ENCODE data around the gene DIP2B.

Gene DIP2B

GRCh38 chr12:50655374-50655921 is 150.7 kb downstream of the DIP2B start:
- Histone ChIP-seq H3K27me3 (ENCODE audit: control insufficient read depth, insufficient read depth, low read length) (no peaks in the 10 kb centered on the region), H3K36me3 (ENCODE audit: control insufficient read depth, insufficient read depth, low read length) (no peaks in the 10 kb centered on the region), H3K4me1 (ENCODE audit: control insufficient read depth, insufficient read depth, low read length) (peaks cover 4% of the 10 kb centered on the region), H3K9ac (ENCODE audit: low read depth, low read length) (no peak overlapping the region), H3K4me3 (ENCODE audit: low read depth, low read length) (no peak overlapping the region), H3K9me3 (ENCODE audit: control insufficient read depth, insufficient read depth, low read length) (no peaks in the 10 kb centered on the region)

- no peaks in the 10 kb centered on the region for H3K36me3 ChIP-seq (ENCODE audit: control insufficient read depth, insufficient read depth, low read length)
- no peaks in the 10 kb centered on the region for H3K9me3 ChIP-seq (ENCODE audit: control insufficient read depth, insufficient read depth, low read length)
- no peaks in the 10 kb centered on the region for H3K27me3 ChIP-seq (ENCODE audit: control insufficient read depth, insufficient read depth, low read length)
- H3K4me1 ChIP-seq (ENCODE audit: control insufficient read depth, insufficient read depth, low read length): peaks cover 4% of the 10 kb centered on the region
- H3K4me3 ChIP-seq (ENCODE audit: low read depth, low read length): no peak overlapping the region
- no peak overlapping the region for H3K9ac ChIP-seq (ENCODE audit: low read depth, low read length)
Observed at GRCh38 chr12:50659260-50659659, 154.5 kb downstream of the DIP2B start.

- H3K4me3 ChIP-seq (ENCODE audit: low read depth, low read length): no peak overlapping the region
- no peaks in the 10 kb centered on the region for H3K36me3 ChIP-seq (ENCODE audit: control insufficient read depth, insufficient read depth, low read length)
- no peaks in the 10 kb centered on the region for H3K9me3 ChIP-seq (ENCODE audit: control insufficient read depth, insufficient read depth, low read length)
- H3K27me3 ChIP-seq (ENCODE audit: control insufficient read depth, insufficient read depth, low read length): no peaks in the 10 kb centered on the region
- peaks cover 4% of the 10 kb centered on the region for H3K4me1 ChIP-seq (ENCODE audit: control insufficient read depth, insufficient read depth, low read length)
- no peak overlapping the region for H3K9ac ChIP-seq (ENCODE audit: low read depth, low read length)
Observed at GRCh38 chr12:50659690-50660424, 155.1 kb downstream of the DIP2B start.

DNA sequence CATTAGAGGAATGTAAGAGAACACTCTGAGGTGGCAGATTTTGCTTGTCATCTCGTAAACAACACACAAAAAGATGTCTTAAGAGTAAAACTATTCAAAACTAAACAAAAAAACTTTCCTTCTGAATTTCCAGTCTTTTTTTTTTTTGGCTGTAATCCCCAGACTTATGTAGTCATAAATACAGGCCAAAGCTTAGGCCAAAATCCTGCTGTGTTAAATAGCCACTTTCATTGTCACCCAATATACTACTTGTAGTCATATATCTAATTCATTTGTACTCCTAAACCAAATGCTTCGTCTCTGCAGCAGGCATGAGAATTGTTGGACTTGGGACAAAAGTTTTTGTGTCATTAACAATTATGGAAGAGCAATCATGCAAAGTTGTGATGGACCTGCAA is 155.6 kb downstream of the DIP2B start:
- no peaks in the 10 kb centered on the region for H3K27me3 ChIP-seq (ENCODE audit: control insufficient read depth, insufficient read depth, low read length)
- no peak overlapping the region for H3K9ac ChIP-seq (ENCODE audit: low read depth, low read length)
- H3K4me3 ChIP-seq (ENCODE audit: low read depth, low read length): no peak overlapping the region
- no peaks in the 10 kb centered on the region for H3K9me3 ChIP-seq (ENCODE audit: control insufficient read depth, insufficient read depth, low read length)
- H3K4me1 ChIP-seq (ENCODE audit: control insufficient read depth, insufficient read depth, low read length): peaks cover 4% of the 10 kb centered on the region
- H3K36me3 ChIP-seq (ENCODE audit: control insufficient read depth, insufficient read depth, low read length): no peaks in the 10 kb centered on the region

GRCh38 chr12:50661300-50662115 is 156.7 kb downstream of the DIP2B start:
- Histone ChIP-seq H3K36me3 (ENCODE audit: control insufficient read depth, insufficient read depth, low read length) (no peaks in the 10 kb centered on the region), H3K9ac (ENCODE audit: low read depth, low read length) (no peak overlapping the region), H3K9me3 (ENCODE audit: control insufficient read depth, insufficient read depth, low read length) (no peaks in the 10 kb centered on the region), H3K27me3 (ENCODE audit: control insufficient read depth, insufficient read depth, low read length) (no peaks in the 10 kb centered on the region), H3K4me3 (ENCODE audit: low read depth, low read length) (no peak overlapping the region), H3K4me1 (ENCODE audit: control insufficient read depth, insufficient read depth, low read length) (peaks cover 4% of the 10 kb centered on the region)

- Histone ChIP-seq H3K36me3 (ENCODE audit: control insufficient read depth, insufficient read depth, low read length) (no peaks in the 10 kb centered on the region), H3K27me3 (ENCODE audit: control insufficient read depth, insufficient read depth, low read length) (no peaks in the 10 kb centered on the region), H3K4me1 (ENCODE audit: control insufficient read depth, insufficient read depth, low read length) (peaks cover 4% of the 10 kb centered on the region), H3K9ac (ENCODE audit: low read depth, low read length) (no peak overlapping the region), H3K9me3 (ENCODE audit: control insufficient read depth, insufficient read depth, low read length) (no peaks in the 10 kb centered on the region), H3K4me3 (ENCODE audit: low read depth, low read length) (no peak overlapping the region)
Observed at GRCh38 chr12:50662116-50662510, 157.3 kb downstream of the DIP2B start.

GRCh38 chr12:50665170-50665569 is 160.4 kb downstream of the DIP2B start:
- Histone ChIP-seq H3K9ac (ENCODE audit: low read depth, low read length) (no peak overlapping the region), H3K9me3 (ENCODE audit: control insufficient read depth, insufficient read depth, low read length) (no peaks in the 10 kb centered on the region), H3K36me3 (ENCODE audit: control insufficient read depth, insufficient read depth, low read length) (no peaks in the 10 kb centered on the region), H3K4me1 (ENCODE audit: control insufficient read depth, insufficient read depth, low read length) (no peaks in the 10 kb centered on the region), H3K27me3 (ENCODE audit: control insufficient read depth, insufficient read depth, low read length) (no peaks in the 10 kb centered on the region), H3K4me3 (ENCODE audit: low read depth, low read length) (no peak overlapping the region)

GRCh38 chr12:50665609-50666008 is 160.8 kb downstream of the DIP2B start:
- Histone ChIP-seq H3K9me3 (ENCODE audit: control insufficient read depth, insufficient read depth, low read length) (no peaks in the 10 kb centered on the region), H3K27me3 (ENCODE audit: control insufficient read depth, insufficient read depth, low read length) (no peaks in the 10 kb centered on the region), H3K9ac (ENCODE audit: low read depth, low read length) (no peak overlapping the region), H3K4me1 (ENCODE audit: control insufficient read depth, insufficient read depth, low read length) (no peaks in the 10 kb centered on the region), H3K4me3 (ENCODE audit: low read depth, low read length) (no peak overlapping the region), H3K36me3 (ENCODE audit: control insufficient read depth, insufficient read depth, low read length) (no peaks in the 10 kb centered on the region)

DNA sequence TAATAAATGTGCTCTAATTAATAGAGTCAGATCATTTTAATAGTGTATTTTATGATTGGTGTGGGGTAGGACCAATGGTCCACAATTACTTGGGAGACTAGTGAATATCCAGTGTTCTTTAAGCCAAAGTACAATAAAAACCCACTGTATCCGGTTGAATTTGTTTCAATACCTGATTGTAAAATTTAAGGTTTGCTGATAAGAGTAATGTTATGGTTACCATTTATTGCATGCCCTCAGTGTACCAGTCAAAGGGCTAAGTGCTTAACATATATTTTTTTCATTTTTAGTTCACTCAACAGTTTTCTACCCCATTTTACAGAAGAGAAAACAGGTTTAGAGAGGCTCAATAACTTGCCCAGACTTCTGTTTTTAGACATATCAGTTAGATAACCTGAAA is 161.2 kb downstream of the DIP2B start:
- H3K4me3 ChIP-seq (ENCODE audit: low read depth, low read length): no peak overlapping the region

GRCh38 chr12:50672158-50672557 is 167.4 kb downstream of the DIP2B start:
- no peaks in the 10 kb centered on the region for H3K36me3 ChIP-seq (ENCODE audit: control insufficient read depth, insufficient read depth, low read length)
- no peaks in the 10 kb centered on the region for H3K4me1 ChIP-seq (ENCODE audit: control insufficient read depth, insufficient read depth, low read length)
- no peak overlapping the region for H3K9ac ChIP-seq (ENCODE audit: low read depth, low read length)
- H3K27me3 ChIP-seq (ENCODE audit: control insufficient read depth, insufficient read depth, low read length): no peaks in the 10 kb centered on the region
- no peak overlapping the region for H3K4me3 ChIP-seq (ENCODE audit: low read depth, low read length)
- no peaks in the 10 kb centered on the region for H3K9me3 ChIP-seq (ENCODE audit: control insufficient read depth, insufficient read depth, low read length)

More for the DNA sequence above, 161.2 kb downstream of the DIP2B start:
- H3K4me1 ChIP-seq (ENCODE audit: control insufficient read depth, insufficient read depth, low read length): no peaks in the 10 kb centered on the region
- H3K27me3 ChIP-seq (ENCODE audit: control insufficient read depth, insufficient read depth, low read length): no peaks in the 10 kb centered on the region
- H3K9ac ChIP-seq (ENCODE audit: low read depth, low read length): no peak overlapping the region
- no peaks in the 10 kb centered on the region for H3K9me3 ChIP-seq (ENCODE audit: control insufficient read depth, insufficient read depth, low read length)
- H3K36me3 ChIP-seq (ENCODE audit: control insufficient read depth, insufficient read depth, low read length): no peaks in the 10 kb centered on the region

GRCh38 chr12:50676756-50677155 is 172.0 kb downstream of the DIP2B start:
- Histone ChIP-seq H3K4me3 (ENCODE audit: low read depth, low read length) (no peak overlapping the region), H3K27me3 (ENCODE audit: control insufficient read depth, insufficient read depth, low read length) (no peaks in the 10 kb centered on the region), H3K9me3 (ENCODE audit: control insufficient read depth, insufficient read depth, low read length) (no peaks in the 10 kb centered on the region), H3K36me3 (ENCODE audit: control insufficient read depth, insufficient read depth, low read length) (no peaks in the 10 kb centered on the region), H3K9ac (ENCODE audit: low read depth, low read length) (no peak overlapping the region), H3K4me1 (ENCODE audit: control insufficient read depth, insufficient read depth, low read length) (no peaks in the 10 kb centered on the region)

GRCh38 chr12:50677858-50678257 is 173.1 kb downstream of the DIP2B start:
- Histone ChIP-seq H3K36me3 (ENCODE audit: control insufficient read depth, insufficient read depth, low read length) (no peaks in the 10 kb centered on the region), H3K4me1 (ENCODE audit: control insufficient read depth, insufficient read depth, low read length) (no peaks in the 10 kb centered on the region), H3K27me3 (ENCODE audit: control insufficient read depth, insufficient read depth, low read length) (no peaks in the 10 kb centered on the region), H3K9me3 (ENCODE audit: control insufficient read depth, insufficient read depth, low read length) (no peaks in the 10 kb centered on the region), H3K9ac (ENCODE audit: low read depth, low read length) (no peak overlapping the region), H3K4me3 (ENCODE audit: low read depth, low read length) (no peak overlapping the region)

Measured in iPS-15b (cell line).